Stimulated activated CD4-positive, alpha-beta T cell treated with anti-CD3 and anti-CD28 coated beads, Interleukin-1b, Interleukin-23, amount 100 ng/mL, for 4 hours (primary cell): ENCODE data around the gene ADRA1B.

Experiments used
- DNase-seq, 2 donors: peaks; one replicate each; pipeline ENCODE4 v3.0.0-alpha.2; 2020; ENCODE audit warnings: low read depth in 2 of 2

The ADRA1B gene

GRCh38 chr5:160018945-160019625, 102.8 kb downstream of the ADRA1B start:
- no peak for DNase-seq

GRCh38 chr5:160020266-160020770, 104.0 kb downstream of the ADRA1B start:
- no peak for DNase-seq

GRCh38 chr5:160020964-160021363, 104.7 kb downstream of the ADRA1B start:
- DNase-seq, result no peak

GRCh38 chr5:160021831-160022446, 105.7 kb downstream of the ADRA1B start:
- peak in 1 of 2 donors; percentile 61 for DNase-seq
